SKM-1 (cell line): Measurements from ENCODE around the gene GPX4.

Experiments
- DNase-seq: peaks from one replicate; lab custom pipeline; 2025; ENCODE audit not compliant: unreplicated experiment; lab: John Stamatoyannopoulos, UW

GPX4 gene

GRCh38 chr19:1068009-1069001 is 35.5 kb upstream of the GPX4 start:
- peak; percentile 36 for DNase-seq

- peak; percentile 86 for DNase-seq
Measured at GRCh38 chr19:1069009-1069779, 34.6 kb upstream of the GPX4 start.

GRCh38 chr19:1070576-1070930 is 33.2 kb upstream of the GPX4 start:
- no peak for DNase-seq

GRCh38 chr19:1070931-1071791 is 32.6 kb upstream of the GPX4 start:
- DNase-seq = no peak

- DNase-seq = no peak
Measured at GRCh38 chr19:1072371-1073015, 31.3 kb upstream of the GPX4 start.

GRCh38 chr19:1073063-1073955 is 30.5 kb upstream of the GPX4 start:
- DNase-seq = no peak

- DNase-seq = no peak
Measured at GRCh38 chr19:1073956-1074517, 29.8 kb upstream of the GPX4 start.

- DNase-seq = no peak
Measured at GRCh38 chr19:1074544-1075283, 29.1 kb upstream of the GPX4 start.

GRCh38 chr19:1076046-1076386 is 27.8 kb upstream of the GPX4 start:
- DNase-seq = no peak

GRCh38 chr19:1076951-1077350 is 26.8 kb upstream of the GPX4 start:
- peak; percentile 35 for DNase-seq

GRCh38 chr19:1079566-1080111 is 24.2 kb upstream of the GPX4 start:
- no peak for DNase-seq

- DNase-seq = no peak
Measured at GRCh38 chr19:1080360-1081161, 23.2 kb upstream of the GPX4 start.

- DNase-seq = no peak
Measured at GRCh38 chr19:1081301-1082164, 22.3 kb upstream of the GPX4 start.

GRCh38 chr19:1082165-1082927 is 21.4 kb upstream of the GPX4 start:
- DNase-seq = no peak

GRCh38 chr19:1082928-1083816 is 20.6 kb upstream of the GPX4 start:
- DNase-seq = no peak
